ENCODE results near the gene SELENOM.

GRCh38 chr22:31144223-31144622, 36.9 kb upstream of the SELENOM start:
- TF ChIP-seq CTCF (IDR thresholded peaks at IDR 0.05; ENCODE audit: borderline replicate concordance, extremely low read depth, low read length, poor library complexity, severe bottlenecking) = no peak
- TF ChIP-seq EZH2 (IDR thresholded peaks at IDR 0.05; ENCODE audit: borderline replicate concordance, low read depth, low read length, severe bottlenecking) = no peak

All from DND-41 (cell line).